ENCODE data around the gene CRACDL.

The CRACDL gene

GRCh38 chr2:98849113-98849512 lies 86.9 kb downstream of the CRACDL start:
- TF ChIP-seq, protein P1, sequence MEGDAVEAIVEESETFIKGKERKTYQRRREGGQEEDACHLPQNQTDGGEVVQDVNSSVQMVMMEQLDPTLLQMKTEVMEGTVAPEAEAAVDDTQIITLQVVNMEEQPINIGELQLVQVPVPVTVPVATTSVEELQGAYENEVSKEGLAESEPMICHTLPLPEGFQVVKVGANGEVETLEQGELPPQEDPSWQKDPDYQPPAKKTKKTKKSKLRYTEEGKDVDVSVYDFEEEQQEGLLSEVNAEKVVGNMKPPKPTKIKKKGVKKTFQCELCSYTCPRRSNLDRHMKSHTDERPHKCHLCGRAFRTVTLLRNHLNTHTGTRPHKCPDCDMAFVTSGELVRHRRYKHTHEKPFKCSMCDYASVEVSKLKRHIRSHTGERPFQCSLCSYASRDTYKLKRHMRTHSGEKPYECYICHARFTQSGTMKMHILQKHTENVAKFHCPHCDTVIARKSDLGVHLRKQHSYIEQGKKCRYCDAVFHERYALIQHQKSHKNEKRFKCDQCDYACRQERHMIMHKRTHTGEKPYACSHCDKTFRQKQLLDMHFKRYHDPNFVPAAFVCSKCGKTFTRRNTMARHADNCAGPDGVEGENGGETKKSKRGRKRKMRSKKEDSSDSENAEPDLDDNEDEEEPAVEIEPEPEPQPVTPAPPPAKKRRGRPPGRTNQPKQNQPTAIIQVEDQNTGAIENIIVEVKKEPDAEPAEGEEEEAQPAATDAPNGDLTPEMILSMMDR (IDR thresholded peaks at IDR 0.05; ENCODE audit: insufficient read depth, low read depth, low read length, missing control alignments) = no peak
- peak; percentile 9 for DNase-seq (ENCODE audit: low read depth)

GRCh38 chr2:98847853-98848252 lies 88.2 kb downstream of the CRACDL start:
- DNase-seq (ENCODE audit: low read depth) = no peak
- H3K4me3 ChIP-seq (ENCODE audit: low read length) = no peak overlapping the region
- TF ChIP-seq, protein P1 (IDR thresholded peaks at IDR 0.05; ENCODE audit: insufficient read depth, low read depth, low read length, missing control alignments) = no peak

More at GRCh38 chr2:98849113-98849512, 86.9 kb downstream of the CRACDL start:
- H3K4me3 ChIP-seq (ENCODE audit: low read length) = no peak overlapping the region

DNA sequence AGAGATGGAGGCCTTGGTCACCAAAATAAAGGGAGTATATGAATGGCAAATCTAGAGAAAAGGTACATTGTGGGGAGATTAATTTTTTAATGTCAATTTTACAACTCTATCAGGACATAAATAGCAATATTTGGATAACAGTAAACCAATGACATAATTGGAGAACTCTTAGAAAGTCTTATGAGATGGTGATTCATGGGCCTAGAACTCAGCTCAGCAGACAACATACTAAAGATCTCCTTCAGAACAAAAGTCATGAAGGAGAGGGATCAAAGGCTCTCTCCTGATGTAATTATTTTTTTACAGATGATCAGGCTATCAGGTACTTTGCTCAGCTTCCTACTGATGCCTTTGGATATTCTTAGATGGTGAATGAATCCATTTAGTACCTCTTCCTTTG lies 90.0 kb downstream of the CRACDL start:
- TF ChIP-seq, protein P1 (IDR thresholded peaks at IDR 0.05; ENCODE audit: insufficient read depth, low read depth, low read length, missing control alignments) = no peak
- H3K4me3 ChIP-seq (ENCODE audit: low read length) = no peak overlapping the region
- DNase-seq (ENCODE audit: low read depth) = peak; percentile 44

GRCh38 chr2:98842136-98842535 lies 93.9 kb downstream of the CRACDL start:
- no peak overlapping the region for H3K4me3 ChIP-seq (ENCODE audit: low read length)
- TF ChIP-seq, protein P1 (IDR thresholded peaks at IDR 0.05; ENCODE audit: insufficient read depth, low read depth, low read length, missing control alignments) = no peak
- DNase-seq (ENCODE audit: low read depth) = no peak

DNA sequence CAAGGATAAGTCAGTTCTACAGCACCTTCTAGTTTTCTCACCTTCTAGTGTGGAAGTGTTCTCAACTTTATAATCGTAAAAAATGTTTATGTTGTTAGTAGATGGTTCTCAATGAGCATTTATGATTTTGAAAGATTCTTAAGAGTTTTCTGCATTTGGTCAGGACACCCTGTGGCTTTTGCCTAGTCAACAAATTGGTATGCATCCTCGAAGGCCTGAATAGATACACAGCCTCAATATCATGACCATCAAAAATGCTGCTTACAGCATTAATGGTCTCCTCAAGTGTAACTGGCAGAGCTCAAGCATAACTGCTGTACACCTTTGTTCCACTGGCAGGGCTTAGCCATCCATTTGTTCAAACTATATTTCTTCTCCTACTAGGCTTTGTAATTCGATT lies 96.7 kb downstream of the CRACDL start:
- no peak for DNase-seq (ENCODE audit: low read depth)
- TF ChIP-seq, protein P1 (IDR thresholded peaks at IDR 0.05; ENCODE audit: insufficient read depth, low read depth, low read length, missing control alignments) = no peak

GRCh38 chr2:98835831-98836385 lies 100.1 kb downstream of the CRACDL start:
- DNase-seq (ENCODE audit: low read depth) = no peak
- H3K4me3 ChIP-seq (ENCODE audit: low read length) = no peak overlapping the region
- TF ChIP-seq, protein P1 (IDR thresholded peaks at IDR 0.05; ENCODE audit: insufficient read depth, low read depth, low read length, missing control alignments) = no peak

More for the DNA sequence above, 96.7 kb downstream of the CRACDL start:
- H3K4me3 ChIP-seq (ENCODE audit: low read length) = no peak overlapping the region

- H3K4me3 ChIP-seq (ENCODE audit: low read length) = no peak overlapping the region
- DNase-seq (ENCODE audit: low read depth) = no peak
- TF ChIP-seq, protein P1 (IDR thresholded peaks at IDR 0.05; ENCODE audit: insufficient read depth, low read depth, low read length, missing control alignments) = no peak
These were observed 102.1 kb downstream of the CRACDL start for GRCh38 chr2:98833917-98834263.
